Activated effector memory CD4-positive, alpha-beta T cell treated with Interleukin-2 at 50 U/mL for 16 hours (primary cell): ENCODE results near the gene RHBDF2.

Experiments
- DNase-seq: peaks from one replicate; pipeline ENCODE4 v3.0.0-alpha.2; 2020

RHBDF2 gene

DNA sequence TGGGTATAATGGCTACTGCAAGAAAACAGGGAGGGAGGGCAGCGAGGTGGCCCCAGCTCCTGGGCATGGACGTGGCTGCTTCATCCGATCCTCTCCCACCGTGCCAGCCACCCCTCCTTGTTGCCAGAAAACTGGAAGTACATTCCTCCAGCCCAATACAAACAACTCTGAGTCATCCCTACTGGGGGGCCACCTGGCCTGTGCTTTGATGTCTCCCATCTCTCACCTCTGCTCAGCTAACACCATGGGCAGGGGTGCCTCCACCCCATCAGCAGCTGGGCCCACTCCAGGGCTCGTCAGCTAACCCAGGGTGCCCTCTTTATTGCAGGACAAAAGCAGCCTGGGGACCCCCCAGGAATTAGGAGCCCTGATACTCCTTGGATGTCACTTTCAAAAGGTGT lies 2.0 kb downstream of the RHBDF2 start:
- no peak for DNase-seq

DNA sequence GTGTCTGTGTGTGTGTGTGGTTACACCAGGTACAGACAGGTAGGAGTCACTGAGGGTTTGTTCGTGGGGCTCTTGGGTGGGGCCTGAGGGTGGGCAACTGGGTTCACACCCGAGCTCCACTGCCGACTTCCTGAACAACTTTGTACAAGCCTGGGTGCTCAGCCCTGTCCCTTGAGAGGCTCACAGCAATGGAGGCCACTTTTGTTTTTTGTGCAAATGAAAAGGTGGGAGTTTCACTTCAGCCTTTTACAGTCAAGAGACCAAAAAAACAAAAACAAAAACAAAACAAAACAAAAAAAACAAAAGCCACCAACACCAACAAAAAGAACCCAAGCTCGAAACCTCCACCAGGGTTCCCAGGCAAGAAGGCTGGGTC lies 2.4 kb downstream of the RHBDF2 start:
- no peak for DNase-seq

DNA sequence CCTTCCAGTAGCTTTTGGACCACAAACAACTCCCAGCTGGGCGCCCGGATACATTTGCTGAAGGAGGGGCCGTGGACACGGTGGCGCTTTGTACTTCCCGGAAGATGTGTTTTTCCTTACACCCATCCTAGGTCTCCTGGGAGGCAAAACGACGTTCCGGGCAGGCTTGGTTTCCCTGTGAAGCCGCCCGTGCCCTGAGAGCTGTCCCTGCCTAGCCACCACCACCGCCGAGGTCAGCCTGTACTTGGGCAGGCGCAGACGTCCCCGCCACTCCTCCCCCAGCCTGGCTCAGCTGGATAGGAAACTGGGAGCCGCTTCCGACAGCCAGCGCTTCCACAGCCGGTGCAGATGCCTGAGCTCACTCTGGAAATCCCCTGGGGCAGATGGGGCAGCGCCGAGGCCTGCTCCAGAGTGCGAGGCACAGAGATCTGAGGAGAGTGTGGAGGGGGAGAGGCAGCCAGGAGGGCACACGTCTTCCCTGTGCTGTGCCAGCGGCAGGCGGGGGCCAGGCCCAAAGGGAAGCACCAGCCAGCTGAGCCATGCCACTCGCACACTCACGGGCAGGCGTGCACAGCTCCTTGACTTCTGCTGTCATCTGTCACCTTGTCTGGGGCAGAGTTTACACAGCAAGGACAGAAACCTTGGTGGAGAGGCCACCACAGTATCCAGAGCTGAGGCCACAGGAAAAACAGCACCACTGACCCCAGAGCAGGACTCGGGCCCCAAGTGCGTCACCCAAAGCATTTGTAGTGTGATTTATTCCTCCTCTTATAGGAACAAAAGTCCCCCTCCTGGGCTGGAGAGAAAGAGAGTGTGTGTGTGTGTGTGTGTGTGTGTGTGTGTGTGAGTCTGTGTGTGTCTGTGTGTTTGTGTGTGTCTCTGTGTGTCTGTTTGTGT lies 3.0 kb downstream of the RHBDF2 start:
- DNase-seq = no peak

DNA sequence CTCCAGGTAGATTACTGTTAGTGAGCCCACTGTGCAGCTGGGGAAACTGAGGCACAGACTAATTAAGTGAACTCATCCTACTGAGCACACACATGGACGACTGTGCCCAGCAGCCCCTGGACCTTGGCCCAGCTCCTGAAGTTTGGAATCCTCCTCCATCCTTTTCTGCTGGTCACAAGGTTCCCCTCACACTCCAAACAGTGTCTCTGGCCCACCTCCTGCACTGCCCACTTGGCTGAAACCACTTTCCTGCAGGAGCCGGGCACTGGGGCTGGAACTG lies 3.6 kb downstream of the RHBDF2 start:
- no peak for DNase-seq

DNA sequence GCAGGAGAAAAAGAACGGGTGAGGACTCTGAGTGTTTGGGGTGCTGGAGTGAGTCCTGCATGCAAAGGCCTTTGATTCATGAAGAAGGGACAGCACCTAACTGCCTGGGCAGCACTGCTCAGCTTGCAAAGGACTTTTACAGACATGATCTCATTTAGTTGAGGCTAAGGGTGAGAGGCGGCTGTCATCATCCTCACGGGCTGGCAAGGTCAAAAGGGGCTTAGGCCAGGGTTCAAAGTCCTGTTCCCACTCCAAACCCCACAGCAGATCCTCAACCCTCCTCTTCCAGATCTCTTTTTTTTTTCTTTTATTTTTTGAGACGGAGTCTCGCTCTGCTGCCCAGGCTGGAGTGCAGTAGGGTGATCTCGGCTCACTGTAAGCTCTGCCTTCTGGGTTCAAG lies 4.8 kb downstream of the RHBDF2 start:
- no peak for DNase-seq

DNA sequence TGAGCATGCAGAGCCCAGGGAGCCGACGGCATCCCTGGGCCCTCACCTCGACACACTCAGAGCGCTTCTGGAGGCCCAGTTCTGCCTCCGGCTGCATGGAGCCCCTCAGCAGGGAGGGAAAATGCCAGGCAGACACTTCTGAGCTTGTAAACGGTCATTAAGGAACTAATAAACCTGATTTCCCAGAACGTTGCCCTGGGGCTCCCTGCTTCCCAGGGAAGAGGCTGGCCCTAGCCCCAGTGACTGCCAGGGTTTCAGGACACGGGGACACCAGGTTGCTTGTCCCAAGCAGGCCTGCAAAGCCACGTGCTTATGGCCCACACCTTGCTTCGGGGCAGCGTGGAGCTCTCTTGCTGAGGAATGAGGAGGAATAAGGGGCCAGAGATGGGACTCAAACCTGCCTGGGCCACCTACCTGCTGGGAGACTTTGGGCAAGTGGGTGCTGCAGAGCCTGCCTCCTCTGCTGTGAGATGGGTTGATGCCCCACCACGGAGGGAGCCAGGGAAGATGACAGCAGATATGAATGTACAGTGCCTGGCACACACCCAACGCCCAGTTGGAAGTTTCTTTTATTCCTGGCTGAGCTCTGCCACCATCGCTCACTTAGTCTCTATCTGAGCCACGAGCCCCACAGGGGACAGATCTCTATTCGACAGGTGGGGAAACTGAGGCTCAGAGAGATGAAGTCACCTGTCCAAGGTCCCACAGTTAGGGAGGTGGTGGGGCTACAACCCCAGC lies 5.4 kb downstream of the RHBDF2 start:
- DNase-seq = no peak

DNA sequence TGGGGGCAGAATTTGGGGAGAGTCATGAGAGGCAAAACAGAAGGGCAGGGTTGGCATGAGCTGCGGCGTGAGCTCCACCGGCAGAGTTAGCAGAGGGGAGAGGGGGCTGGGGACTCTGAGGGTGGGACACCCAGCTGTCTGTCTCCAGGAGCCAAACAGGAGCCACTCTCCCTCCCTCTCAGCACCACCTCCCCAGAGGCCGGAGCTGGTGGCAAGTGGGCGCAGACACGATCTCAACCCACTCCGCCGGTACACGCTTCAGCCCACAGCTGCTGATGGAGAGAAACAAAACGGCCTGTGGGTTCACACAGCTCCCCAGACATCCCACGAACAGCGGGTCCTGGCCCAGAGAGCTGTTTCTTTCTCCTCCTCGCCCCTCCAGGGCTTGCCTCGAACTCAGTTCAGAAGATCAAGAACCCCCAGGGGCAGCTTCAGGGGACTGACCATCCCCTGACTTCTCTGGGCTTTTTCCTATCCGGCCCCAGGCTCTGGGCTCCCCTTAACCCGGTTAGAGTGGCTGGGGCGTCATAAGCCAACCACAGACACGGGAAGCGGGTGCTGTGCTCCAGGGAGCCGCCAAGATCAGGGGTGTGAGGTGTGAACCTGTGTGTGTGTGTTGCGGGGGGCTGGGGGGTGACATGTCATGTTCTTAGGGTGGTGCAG lies 7.6 kb downstream of the RHBDF2 start:
- peak; percentile 13 for DNase-seq

DNA sequence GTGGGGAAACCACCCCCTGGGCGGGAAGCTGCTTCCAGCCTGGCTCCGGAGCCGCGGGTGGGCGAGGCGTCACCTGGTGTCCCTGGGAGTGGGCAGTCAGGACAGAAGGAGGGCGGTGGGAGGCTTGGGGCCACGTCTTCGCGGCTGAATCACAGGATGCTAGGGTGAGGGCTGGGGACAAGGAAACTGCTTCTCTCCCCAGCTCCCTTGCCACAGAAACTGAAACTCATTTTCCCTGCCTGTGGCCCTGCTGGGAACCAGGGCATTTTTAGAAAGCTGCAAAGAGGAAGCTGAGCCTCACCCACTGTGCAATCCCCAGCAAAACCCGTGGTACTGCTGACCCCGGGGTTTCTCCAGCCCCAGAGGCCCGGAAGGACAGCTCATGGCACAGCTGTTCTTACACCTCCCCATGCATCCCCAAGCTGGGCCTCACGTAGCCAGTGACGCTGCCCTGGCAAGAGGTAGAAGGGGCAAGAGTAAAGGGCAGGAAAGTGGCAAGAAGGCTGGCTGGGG lies 8.2 kb downstream of the RHBDF2 start:
- peak; percentile 11 for DNase-seq

DNA sequence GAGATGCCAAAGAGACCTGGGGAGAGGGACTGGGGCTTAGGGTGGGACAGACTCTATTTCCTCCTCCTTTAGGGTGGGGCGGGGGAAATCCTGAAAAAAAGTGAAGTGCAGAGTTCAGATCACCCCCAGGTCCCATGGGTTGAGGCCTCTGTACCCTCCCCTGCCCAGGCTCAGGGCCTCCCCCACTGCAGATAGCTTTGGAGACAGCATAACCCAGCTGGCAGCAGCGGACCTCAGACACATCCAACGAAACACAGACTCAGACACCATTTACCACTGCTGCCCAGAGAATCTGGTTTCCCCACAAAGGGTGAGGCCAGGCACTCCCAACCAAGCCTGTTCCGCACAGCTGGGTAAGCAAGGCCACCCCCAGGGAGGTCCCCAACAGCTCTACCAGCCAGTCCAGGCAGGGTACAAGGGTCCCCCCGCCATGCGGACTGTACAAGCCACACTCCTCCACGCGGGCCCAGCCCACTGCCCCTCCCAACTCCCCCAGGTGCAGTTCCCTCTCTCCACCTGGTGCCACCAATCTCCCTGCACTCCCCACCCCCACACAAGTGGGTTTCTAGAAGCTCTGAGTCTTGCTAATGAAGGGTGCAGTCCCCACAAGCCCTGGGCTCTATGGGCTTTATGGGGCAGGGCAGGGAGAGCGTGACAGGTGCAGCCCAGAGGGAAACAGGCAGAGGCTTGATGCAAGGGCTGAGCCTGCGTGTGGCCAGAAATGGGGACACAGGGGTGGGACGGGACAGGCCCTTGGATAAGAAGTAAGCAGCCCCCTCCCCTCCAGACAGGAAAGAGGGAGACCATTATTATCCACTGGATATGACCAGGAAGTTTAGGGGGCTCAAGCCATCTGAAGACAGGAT lies 8.9 kb downstream of the RHBDF2 start:
- no peak for DNase-seq

DNA sequence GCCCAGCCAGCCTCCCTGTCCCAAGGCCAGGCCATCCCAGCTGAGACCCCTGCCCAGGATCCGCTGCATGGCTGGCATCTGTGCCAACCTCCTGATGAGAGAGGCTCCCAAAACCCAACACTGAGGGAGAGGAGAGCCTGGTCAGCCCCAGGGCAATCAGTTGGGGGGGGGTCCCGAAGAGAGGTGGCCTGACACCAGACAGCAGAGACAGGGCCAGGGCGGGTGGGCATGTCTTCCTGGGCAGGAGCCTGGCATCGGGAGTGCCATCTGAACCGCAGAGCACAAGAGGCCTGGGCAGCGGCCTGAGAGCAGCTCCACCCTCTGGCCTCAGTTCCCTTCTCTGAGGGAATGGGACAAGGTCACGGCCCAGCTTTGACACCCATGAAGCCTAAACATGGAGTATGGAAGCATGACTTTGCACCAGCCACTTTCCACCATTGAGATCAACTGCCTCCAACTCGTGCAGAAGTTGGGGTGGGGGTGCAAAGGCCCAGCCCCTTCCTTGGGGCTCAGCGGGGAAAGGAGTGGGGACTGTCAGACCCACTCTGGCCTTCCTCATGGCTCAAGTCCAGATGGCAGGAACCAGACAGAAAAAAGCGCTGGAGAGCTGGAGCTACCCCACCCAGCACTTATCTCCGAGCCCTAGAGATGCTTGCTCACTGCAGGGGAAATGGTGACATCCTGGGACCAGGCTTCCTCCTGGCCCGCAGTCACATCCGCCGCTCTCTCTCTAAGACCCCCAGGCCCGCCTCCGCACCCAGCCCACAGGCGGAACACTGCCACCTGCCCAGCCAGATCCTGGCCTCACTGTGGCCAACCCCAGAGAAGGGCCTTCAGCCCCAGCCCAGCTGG lies 9.7 kb downstream of the RHBDF2 start:
- DNase-seq = no peak

DNA sequence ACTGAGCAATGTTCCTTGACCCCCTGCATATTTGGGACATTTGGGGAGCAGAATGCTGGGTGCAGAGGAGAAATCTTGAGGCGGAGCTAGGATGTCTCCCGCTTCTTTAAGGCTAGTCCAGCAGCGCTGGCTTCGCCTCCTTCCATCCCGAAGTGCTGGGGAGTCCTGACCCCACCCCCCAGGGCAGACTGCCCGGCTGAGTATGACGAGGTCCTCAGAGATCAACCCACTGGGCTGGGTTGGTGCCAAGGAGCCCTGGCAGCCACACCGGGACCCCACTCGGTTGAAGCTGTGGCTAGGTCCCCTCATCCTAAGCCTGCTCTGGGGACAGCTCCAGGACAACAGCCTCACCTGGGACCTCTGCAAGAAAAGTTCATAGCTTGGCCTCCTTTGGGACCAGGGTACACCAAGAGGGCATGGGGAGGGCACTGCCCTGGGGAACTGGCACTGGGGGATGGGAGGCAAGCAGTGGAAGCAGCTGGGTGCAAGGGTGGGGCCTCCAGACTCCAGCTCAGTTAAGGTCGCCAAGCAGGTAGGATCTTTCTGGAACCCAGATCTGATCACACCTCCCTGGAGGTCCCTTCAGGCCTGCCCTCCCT lies 11.0 kb downstream of the RHBDF2 start:
- no peak for DNase-seq

DNA sequence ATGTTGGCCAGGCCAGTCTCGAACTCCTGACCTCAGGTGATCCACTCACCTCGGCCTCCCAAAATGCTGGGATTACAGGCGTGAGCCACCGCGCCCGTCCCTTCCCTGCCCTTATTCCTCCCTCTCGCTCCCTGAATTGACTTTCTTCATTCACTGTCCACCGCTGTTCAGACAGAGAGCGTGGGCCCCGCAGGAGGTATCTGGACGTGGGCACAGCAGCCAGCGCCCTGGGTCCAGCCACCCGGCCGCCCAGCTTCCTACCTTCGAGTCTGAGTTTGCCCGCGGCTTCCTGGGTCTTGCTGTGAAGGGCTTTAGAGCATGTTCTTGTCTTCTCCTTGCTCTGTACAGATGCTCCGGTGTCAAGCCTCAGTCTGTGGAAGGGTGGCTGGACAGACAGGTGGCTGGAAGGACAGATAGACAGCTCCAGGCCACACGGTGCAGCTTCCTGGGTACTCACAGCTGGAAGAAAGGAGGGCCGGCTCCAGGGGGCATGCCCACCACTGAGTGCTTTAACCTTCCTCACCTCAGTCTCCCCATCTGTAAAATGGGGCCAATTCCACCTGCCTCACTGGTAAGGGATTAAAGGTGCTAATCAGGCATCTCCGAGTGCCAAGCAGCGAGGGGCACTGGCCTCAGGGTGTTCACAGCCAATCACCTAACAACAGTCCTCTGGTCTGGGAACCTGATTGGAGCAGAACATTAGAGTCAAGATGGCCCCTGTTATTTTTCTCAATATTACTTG lies 13.6 kb downstream of the RHBDF2 start:
- no peak for DNase-seq

DNA sequence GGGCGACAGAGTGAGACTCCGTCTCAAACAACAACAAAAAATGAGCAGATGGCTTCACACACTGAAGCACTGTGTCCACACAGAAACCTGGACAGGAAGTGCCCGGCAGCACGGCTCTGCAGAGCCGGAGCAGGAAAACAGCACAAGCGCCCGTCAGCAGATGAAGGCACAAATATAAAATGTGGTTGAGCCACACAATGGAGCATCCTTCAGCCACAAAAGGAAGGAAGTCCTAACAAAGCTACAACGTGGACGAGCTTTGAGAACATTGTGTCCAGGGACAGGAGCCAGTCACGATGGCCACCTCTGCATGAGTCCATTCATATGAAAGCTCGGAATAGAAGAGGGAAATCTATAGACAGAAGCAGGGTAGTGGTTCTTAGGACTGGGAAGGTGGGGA lies 15.7 kb downstream of the RHBDF2 start:
- no peak for DNase-seq

DNA sequence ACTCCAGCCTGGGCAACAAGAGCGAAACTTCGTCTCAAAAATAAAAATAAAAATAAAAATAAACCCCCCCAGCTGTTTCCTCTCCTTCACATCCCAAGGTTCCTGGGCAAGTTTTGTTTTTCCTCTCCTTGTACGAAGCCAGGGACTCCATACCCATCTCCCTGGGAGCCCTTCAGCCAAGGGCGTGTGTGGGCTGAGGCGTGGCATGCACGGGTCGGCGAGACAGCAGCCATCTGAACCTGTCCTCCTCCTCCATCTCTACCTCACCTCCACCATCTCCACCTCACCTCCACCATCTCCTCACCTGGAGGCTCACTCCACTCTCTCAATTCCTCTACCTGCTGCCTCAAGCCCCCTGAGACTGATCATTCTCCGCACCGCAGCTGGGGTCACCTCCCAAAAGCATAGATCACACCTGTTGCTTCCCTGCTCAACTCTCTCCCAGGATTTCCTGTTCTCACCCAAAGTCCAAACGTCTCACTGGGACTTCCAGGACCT lies 16.9 kb downstream of the RHBDF2 start:
- DNase-seq = no peak

DNA sequence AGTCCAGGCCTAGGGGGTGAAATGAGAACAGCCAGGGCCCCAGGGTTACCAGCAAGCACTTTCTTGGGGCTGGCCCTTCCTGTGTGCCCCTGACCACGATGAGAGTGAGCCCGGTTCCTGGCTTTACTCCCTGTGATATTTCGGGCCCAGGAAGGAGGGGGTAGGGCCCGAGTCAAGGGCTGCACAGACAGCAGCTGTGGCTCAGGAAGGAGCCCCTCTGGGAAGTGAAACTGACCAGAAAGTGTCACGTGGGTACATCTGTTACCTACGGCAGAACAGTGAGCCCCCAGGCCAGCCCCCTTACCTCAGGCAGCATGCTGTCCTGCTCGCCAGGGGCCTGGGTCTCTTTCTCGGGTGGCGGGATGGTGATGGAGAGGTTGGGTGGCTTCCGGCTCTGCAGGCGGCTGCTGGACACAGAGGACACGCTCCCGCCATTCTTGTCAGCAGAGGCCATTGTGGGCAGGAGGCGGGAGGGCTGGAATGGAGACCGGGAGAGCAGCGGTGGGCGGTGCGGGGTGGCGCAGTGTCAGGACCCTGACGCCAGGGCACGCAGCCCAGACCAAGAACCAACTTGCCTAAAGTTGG lies 20.1 kb downstream of the RHBDF2 start:
- DNase-seq = no peak

DNA sequence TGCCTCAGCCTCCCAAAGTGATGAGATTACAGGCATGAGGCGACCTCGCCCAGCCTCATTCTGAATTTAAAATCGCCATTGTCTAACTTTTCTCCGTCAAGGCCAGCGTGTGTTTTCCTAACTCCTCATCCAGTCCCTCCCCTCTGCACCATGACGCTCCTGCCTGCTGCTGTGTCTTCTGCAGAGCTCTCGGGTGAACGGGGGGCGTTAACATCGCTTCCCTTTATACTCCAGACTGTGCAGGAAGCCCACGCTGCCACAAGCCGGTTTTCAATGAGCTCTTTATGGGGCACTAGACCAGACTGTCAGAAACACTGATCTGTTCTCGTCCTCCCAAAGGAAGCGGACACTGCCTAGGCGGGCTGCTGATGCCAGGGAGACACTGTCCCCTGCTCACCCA lies 20.6 kb downstream of the RHBDF2 start:
- no peak for DNase-seq

DNA sequence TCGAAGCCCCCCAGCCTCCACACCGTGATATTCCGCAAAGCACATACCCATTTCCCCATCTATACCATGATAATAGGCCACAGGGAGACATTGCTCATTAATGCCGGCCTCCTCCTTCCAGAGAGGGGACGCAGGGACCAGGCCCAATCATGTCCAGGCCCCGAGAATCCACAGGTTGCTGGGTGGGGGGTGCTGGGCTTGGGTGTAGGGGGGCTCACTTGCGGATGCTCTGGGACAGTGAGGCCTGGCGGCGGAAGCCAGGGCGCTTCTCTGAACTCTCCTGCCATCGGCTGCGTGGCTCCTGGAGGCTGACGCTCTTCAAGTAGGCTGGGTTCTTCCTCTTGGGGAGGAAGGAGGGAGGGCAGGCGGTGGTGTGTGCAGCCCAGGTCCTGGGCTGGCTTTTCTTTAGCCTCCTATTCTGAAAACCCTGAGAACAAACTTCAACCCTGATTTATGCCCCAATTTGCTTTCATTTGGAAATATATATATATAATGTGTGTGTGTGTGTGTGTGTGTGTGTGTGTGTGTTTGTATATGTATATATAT lies 21.6 kb downstream of the RHBDF2 start:
- no peak for DNase-seq

DNA sequence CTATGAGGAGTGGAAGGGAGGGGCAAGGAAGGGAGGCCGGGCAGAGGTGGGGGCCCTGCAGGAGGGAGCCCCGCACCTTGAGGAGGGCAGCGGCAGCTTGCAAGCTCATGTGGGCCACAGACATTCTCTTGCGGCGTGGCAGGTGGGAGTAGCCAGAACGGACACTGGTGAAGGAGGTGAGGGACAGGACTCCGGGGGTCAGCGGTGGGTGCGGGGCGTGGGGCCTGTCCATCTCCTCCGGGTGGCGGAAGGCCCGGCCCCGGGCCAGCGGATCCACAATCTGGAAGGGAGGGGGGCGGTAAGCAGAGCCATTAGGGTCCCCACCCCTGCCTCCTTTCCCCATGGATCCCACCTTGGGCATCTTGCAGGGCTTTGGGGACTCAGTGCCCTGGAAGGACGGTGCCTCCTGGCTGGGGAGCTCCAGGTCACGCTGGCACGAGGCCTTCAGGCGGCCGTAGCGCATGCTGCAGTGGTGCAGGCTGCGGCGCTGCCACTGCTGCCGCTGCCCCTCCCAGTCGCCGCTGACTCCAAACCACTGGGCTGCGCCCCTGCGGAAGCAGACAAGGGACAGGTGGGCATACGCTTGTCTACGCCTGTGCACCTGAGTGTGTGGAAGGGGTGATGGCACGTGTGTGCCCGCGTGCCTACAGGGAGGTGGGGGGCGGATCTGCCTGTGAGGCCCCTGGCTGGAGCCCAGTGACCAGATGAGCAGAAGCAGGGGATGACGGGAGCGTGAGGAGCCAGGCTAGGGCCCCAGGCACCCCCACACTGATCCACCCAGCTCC lies 22.3 kb downstream of the RHBDF2 start:
- DNase-seq = no peak

DNA sequence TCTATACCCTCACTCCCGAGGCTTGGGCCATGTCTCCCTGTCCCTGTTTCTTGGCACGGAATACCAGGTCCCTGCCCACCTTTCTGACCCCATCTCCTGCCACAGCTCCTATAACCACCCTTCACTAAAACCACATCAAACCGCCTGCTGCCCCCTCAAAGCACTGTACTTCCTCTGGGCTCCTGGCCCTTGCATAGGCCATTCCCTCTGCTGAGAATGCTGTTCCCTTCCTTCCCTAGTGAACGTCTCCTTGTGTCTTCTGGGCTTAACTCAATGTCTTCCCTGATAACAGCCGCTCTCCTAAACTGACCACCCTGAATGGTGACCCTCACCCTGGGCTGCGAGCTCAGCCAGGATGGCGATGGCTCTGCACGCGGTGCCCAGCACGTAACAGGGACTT lies 23.1 kb downstream of the RHBDF2 start:
- DNase-seq = no peak
